ENCODE measurements around the gene LARGE1.

Gene LARGE1

GRCh38 chr22:33838644-33839043, 81.6 kb downstream of the LARGE1 start:
- no peak for TF ChIP-seq EZH2 (IDR thresholded peaks at IDR 0.05; ENCODE audit: borderline replicate concordance, low read depth, low read length, severe bottlenecking)
- TF ChIP-seq CTCF (IDR thresholded peaks at IDR 0.05; ENCODE audit: borderline replicate concordance, extremely low read depth, low read length, poor library complexity, severe bottlenecking), result no peak
- H3K4me1 ChIP-seq (ENCODE audit: insufficient read depth, low read length), result no peaks in the 10 kb centered on the region
- no peak overlapping the region for H2AFZ ChIP-seq (ENCODE audit: low read depth, low read length)
- H3K36me3 ChIP-seq (ENCODE audit: insufficient read depth, low read length), result no peaks in the 10 kb centered on the region
- no peak overlapping the region for H3K27ac ChIP-seq (ENCODE audit: low read length)
- no peak overlapping the region for H3K4me2 ChIP-seq (ENCODE audit: insufficient read depth, low read length)
- ATAC-seq (ENCODE audit: insufficient read depth, low read depth) (no peak), DNase-seq (no peak)
- no peaks in the 10 kb centered on the region for H3K9me3 ChIP-seq (ENCODE audit: insufficient read depth, low read length, severe bottlenecking)
- no peaks in the 10 kb centered on the region for H4K20me1 ChIP-seq (ENCODE audit: insufficient read depth, low read length)
- H3K4me3 ChIP-seq (ENCODE audit: low read depth in 1 of 2, low read length in 2 of 2), result no peak overlapping the region
- H3K79me2 ChIP-seq (ENCODE audit: insufficient read depth, low read length), result no peaks in the 10 kb centered on the region
- H3K9ac ChIP-seq (ENCODE audit: low read depth, low read length), result no peak overlapping the region
- H3K27me3 ChIP-seq (ENCODE audit: insufficient read depth, low read length, poor library complexity), result no peaks in the 10 kb centered on the region

GRCh38 chr22:33837826-33838225, 82.5 kb downstream of the LARGE1 start:
- no peak for ATAC-seq (ENCODE audit: insufficient read depth, low read depth)
- H4K20me1 ChIP-seq (ENCODE audit: insufficient read depth, low read length), result no peaks in the 10 kb centered on the region
- DNase-seq, result no peak
- H3K4me3 ChIP-seq (ENCODE audit: low read depth in 1 of 2, low read length in 2 of 2), result no peak overlapping the region
- H3K79me2 ChIP-seq (ENCODE audit: insufficient read depth, low read length), result no peaks in the 10 kb centered on the region
- H3K36me3 ChIP-seq (ENCODE audit: insufficient read depth, low read length), result no peaks in the 10 kb centered on the region
- no peaks in the 10 kb centered on the region for H3K9me3 ChIP-seq (ENCODE audit: insufficient read depth, low read length, severe bottlenecking)
- H3K4me2 ChIP-seq (ENCODE audit: insufficient read depth, low read length), result no peak overlapping the region
- H2AFZ ChIP-seq (ENCODE audit: low read depth, low read length), result no peak overlapping the region
- H3K27ac ChIP-seq (ENCODE audit: low read length), result no peak overlapping the region
- no peaks in the 10 kb centered on the region for H3K4me1 ChIP-seq (ENCODE audit: insufficient read depth, low read length)
- no peaks in the 10 kb centered on the region for H3K27me3 ChIP-seq (ENCODE audit: insufficient read depth, low read length, poor library complexity)
- no peak overlapping the region for H3K9ac ChIP-seq (ENCODE audit: low read depth, low read length)
- TF ChIP-seq EZH2 (IDR thresholded peaks at IDR 0.05; ENCODE audit: borderline replicate concordance, low read depth, low read length, severe bottlenecking), result no peak
- TF ChIP-seq CTCF (IDR thresholded peaks at IDR 0.05; ENCODE audit: borderline replicate concordance, extremely low read depth, low read length, poor library complexity, severe bottlenecking), result no peak

GRCh38 chr22:33835265-33835664, 85.0 kb downstream of the LARGE1 start:
- H3K4me3 ChIP-seq (ENCODE audit: low read depth in 1 of 2, low read length in 2 of 2), result no peak overlapping the region
- H3K9me3 ChIP-seq (ENCODE audit: insufficient read depth, low read length, severe bottlenecking), result no peaks in the 10 kb centered on the region
- H3K4me1 ChIP-seq (ENCODE audit: insufficient read depth, low read length), result no peaks in the 10 kb centered on the region
- no peak overlapping the region for H3K9ac ChIP-seq (ENCODE audit: low read depth, low read length)
- H3K79me2 ChIP-seq (ENCODE audit: insufficient read depth, low read length), result no peaks in the 10 kb centered on the region
- no peak overlapping the region for H3K27ac ChIP-seq (ENCODE audit: low read length)
- no peak overlapping the region for H2AFZ ChIP-seq (ENCODE audit: low read depth, low read length)
- H3K4me2 ChIP-seq (ENCODE audit: insufficient read depth, low read length), result no peak overlapping the region
- no peak for DNase-seq
- no peak for ATAC-seq (ENCODE audit: insufficient read depth, low read depth)
- no peaks in the 10 kb centered on the region for H4K20me1 ChIP-seq (ENCODE audit: insufficient read depth, low read length)
- H3K36me3 ChIP-seq (ENCODE audit: insufficient read depth, low read length), result no peaks in the 10 kb centered on the region
- TF ChIP-seq CTCF (IDR thresholded peaks at IDR 0.05; ENCODE audit: borderline replicate concordance, extremely low read depth, low read length, poor library complexity, severe bottlenecking), result no peak
- TF ChIP-seq EZH2 (IDR thresholded peaks at IDR 0.05; ENCODE audit: borderline replicate concordance, low read depth, low read length, severe bottlenecking), result no peak
- H3K27me3 ChIP-seq (ENCODE audit: insufficient read depth, low read length, poor library complexity), result no peaks in the 10 kb centered on the region

All from DND-41 (cell line).